ENCODE results near the gene CRLF1.

Gene CRLF1

GRCh38 chr19:18557411-18558201 lies 49.0 kb downstream of the CRLF1 start, which contains the start of gene KXD1:
Gene KXD1 (plus strand): TSS chr19:18557870. CDS start chr19:18562057, 4,187 bp downstream.
- DNase-seq (ENCODE audit: low read depth), result peak; percentile 97

- DNase-seq (ENCODE audit: low read depth), result no peak
Measured at GRCh38 chr19:18551631-18552030, 55.0 kb downstream of the CRLF1 start.

- DNase-seq (ENCODE audit: low read depth), result peak; percentile 63
Measured at GRCh38 chr19:18543814-18544475, 62.7 kb downstream of the CRLF1 start.

Data from activated T-cell treated with anti-CD3 and anti-CD28 coated beads for 48 hours (primary cell).